Muscle of leg (tissue), 11 donors: ENCODE measurements around the gene PTEN. TPM values are rescaled to one million over a fixed set of nuclear protein-coding genes. Genes with fewer than 3 reads are reported as not detected.
"Not testable (repeated sequence)": the region's sequence is repeated elsewhere in the genome, so short reads cannot be mapped to it uniquely, and the experiment has no call there.

ENCODE experiments used
- DNase-seq: peaks from one replicate; pipeline ENCODE4 v3.0.0; 2013
- H3K27ac ChIP-seq: one replicate; pipeline ENCODE4 v1.5.1; 2013; ENCODE audit warnings: mild to moderate bottlenecking, low read length, control low read depth
- H3K27me3 ChIP-seq: one replicate; pipeline ENCODE4 v1.6.1; 2013; ENCODE audit warnings: low read length; ENCODE audit not compliant: control insufficient read depth, insufficient read depth
- H3K36me3 ChIP-seq: one replicate; pipeline ENCODE4 v1.6.1; 2013; ENCODE audit warnings: low read length; ENCODE audit not compliant: control insufficient read depth, insufficient read depth
- H3K4me1 ChIP-seq: one replicate; pipeline ENCODE4 v1.6.1; 2013; ENCODE audit warnings: low read length; ENCODE audit not compliant: control insufficient read depth, insufficient read depth
- H3K4me3 ChIP-seq: one replicate; pipeline ENCODE4 v1.5.1; 2013; ENCODE audit warnings: low read length, control low read depth
- H3K9me3 ChIP-seq: replicated peaks from 2 replicates; pipeline ENCODE4 v1.6.1; 2013; ENCODE audit warnings: low read depth, low read length; ENCODE audit not compliant: control insufficient read depth
- WGBS: methylation state at CpG from one replicate; pipeline ENCODE4 v1.1.5; 2013; ENCODE audit warnings: missing lambda C conversion rate; ENCODE audit not compliant: insufficient coverage; 5-methylcytosine and 5-hydroxymethylcytosine counted together
- polyA plus RNA-seq, 8 donors: library from polyadenylated mRNA; unstranded; fragments of 120-200 nt; gene quantifications; one replicate each; pipeline versions ENCODE4 v1.2.1 to v1.2.3, GENCODE V29; 2013; ENCODE audit warnings: inconsistent platforms in 1 of 8, low replicate concordance in 1 of 8; ENCODE audit not compliant: insufficient read length in 8 of 8, insufficient read depth in 1 of 8
- total RNA-seq: library from RNA; stranded (reverse); fragments of 120-200 nt; gene quantifications from one replicate; pipeline ENCODE4 v1.2.4, GENCODE V29; 2013

PTEN gene
- total and polyA plus RNA-seq, 9 donors: 34.3 to 81.7 (median 42.6) TPM

DNA sequence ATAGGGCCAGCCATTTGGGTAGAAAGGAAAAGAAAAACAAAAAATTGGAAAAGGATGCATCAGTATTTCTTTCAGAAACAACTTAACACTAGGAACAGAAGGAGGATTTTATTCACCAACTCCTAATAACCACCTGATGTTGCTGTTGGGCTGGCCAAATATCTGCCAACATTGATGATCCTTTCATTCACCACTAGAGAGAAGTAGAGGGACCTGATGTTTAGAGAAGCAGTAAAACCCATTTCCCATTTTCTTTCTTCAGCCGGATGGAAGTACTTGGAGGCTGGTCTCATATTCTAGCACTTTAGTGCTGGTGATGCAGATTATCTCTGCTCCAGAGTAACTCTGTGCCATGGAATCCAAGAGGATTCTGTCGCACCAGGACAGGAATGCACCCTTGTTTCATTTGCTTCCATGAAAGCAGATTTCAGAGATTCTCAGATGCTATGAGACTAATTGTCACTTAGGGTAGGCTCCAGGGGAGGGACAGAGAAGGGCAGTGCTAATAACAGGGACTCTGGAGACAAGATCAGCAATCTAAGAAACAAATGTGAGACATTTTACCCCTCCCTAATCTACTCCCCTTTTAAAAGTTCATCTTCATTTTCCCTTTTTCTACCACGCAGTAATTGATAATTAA is 3.1 kb upstream of the PTEN start:
- WGBS: 29% methylated on average over 1 of the region's 3 CpGs
- DNase-seq: peak; percentile 82
- no peaks in the 10 kb centered on the region for H3K36me3 ChIP-seq
- H3K27ac ChIP-seq: no peak overlapping the region
- H3K27me3 ChIP-seq: no peaks in the 10 kb centered on the region
- no peaks in the 10 kb centered on the region for H3K9me3 ChIP-seq
- peaks cover 7% of the 10 kb centered on the region for H3K4me1 ChIP-seq
- H3K4me3 ChIP-seq: no peak overlapping the region

DNA sequence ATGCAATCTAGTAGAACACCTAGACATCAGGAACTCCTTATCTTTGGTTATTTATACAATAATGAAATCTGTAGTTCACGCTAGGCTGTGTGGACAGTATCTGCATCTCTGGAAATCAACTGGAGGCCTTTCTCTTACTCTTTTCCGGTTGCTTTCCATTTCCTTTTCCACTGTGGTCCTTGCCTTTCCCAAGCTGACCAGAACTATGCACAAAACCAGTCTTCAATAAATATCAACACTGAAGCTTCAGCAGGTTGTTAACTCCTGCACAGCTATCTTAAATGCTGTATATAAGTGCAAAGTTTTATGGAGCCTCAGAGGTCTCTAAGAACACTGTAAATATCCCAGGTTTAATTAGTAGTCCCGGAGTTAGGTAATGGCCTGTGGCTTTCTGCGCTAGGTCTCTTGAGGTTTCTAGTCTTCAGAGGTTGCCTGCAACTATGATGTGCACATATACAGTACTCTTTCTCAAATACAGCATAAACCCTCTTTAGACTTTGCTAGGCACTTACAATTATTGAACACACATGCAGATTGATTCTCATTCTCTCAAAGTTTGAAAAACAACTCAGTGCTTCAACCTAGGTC is 2.5 kb upstream of the PTEN start:
- WGBS: 20% methylated on average over 1 of the region's 4 CpGs
- DNase-seq: no peak
- no peaks in the 10 kb centered on the region for H3K9me3 ChIP-seq
- H3K36me3 ChIP-seq: no peaks in the 10 kb centered on the region
- H3K4me3 ChIP-seq: no peak overlapping the region
- peaks cover 7% of the 10 kb centered on the region for H3K4me1 ChIP-seq
- no peak overlapping the region for H3K27ac ChIP-seq
- no peaks in the 10 kb centered on the region for H3K27me3 ChIP-seq

DNA sequence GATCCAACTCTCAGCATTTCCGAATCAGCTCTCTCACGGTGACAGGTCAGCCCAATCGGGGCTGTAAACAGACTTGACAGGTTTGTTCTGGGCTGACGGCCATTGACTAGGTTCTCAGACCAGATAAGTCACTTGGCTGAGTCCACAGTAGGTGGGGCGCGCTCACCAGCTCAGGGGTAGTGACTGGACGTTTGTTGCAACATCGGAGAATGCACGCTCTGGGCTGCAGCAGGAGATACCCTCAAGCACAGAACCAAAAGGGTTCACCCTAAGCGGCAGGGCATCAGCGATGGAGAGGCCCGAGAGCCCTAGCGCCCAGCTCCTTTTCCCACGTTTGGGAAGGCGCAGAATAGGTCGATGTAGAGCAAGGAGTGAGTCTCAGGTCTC is 1.9 kb upstream of the PTEN start:
- DNase-seq: peak; percentile 65
- H3K4me1 ChIP-seq: peaks cover 7% of the 10 kb centered on the region
- 5% methylated on average over 16 of the region's 16 CpGs for WGBS

DNA sequence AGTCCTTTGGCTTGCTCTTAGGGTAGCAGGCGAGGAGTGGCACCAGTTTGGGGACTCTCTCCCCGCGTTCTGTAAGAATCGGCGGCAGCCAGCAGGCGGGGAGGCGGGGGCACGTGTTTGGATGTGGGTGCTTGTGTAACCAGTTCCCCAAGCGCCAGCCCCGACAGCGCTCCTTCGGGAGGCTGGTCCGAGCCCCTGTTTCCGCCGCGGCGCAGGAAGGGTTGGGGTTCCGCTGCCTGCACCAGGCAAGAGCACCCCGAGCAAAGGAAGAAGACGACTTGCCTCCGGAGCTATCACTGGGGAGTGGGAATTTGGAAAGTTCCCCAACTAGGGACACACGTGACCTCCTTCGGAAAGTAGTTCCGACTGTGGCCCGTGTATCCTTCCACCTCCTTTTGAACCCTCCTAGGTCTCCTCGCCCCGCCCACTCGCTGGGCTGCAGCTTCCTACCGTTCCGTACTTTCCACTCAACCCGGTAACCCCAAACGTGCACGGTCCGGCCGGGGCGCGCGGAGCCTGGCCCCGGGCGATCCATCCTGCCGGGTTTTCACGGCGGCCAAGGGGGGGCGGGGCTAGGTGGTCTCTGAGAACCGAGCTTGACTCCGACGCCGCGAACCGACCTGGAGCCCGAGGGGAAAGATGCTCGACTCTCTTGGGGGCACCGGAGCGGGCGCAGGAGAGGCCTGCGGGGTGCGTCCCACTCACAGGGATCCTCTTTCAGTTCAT is 1.3 kb upstream of the PTEN start:
- no peaks in the 10 kb centered on the region for H3K27me3 ChIP-seq
- no peaks in the 10 kb centered on the region for H3K36me3 ChIP-seq
- no peaks in the 10 kb centered on the region for H3K9me3 ChIP-seq
- peaks cover 7% of the 10 kb centered on the region for H3K4me1 ChIP-seq
- DNase-seq: peak; percentile 99
- H3K27ac ChIP-seq: peak overlapping the region; percentile 96
- under 1% methylated on average over 51 of the region's 57 CpGs for WGBS
- H3K4me3 ChIP-seq: peak overlapping the region; percentile 92

More for the DNA sequence above, 1.9 kb upstream of the PTEN start:
- peak overlapping the region; percentile 96 for H3K27ac ChIP-seq
- peak overlapping the region; percentile 92 for H3K4me3 ChIP-seq
- no peaks in the 10 kb centered on the region for H3K36me3 ChIP-seq
- H3K27me3 ChIP-seq: no peaks in the 10 kb centered on the region
- no peaks in the 10 kb centered on the region for H3K9me3 ChIP-seq

DNA sequence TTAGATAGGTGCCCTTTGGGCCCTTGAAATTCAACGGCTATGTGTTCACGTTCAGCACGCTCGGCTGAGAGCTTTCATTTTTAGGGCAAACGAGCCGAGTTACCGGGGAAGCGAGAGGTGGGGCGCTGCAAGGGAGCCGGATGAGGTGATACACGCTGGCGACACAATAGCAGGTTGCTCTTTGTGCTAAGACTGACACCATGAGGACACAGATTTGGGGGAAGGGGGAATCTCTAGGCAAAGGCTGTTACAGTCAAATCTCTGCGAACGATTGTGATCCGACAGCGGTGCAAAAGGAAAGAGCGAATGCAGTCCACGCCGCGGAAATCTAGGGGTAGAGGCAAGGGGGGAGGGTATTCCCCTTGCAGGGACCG is 759 bp upstream of the PTEN start:
- peak overlapping the region; percentile 96 for H3K27ac ChIP-seq
- no peak for DNase-seq
- H3K27me3 ChIP-seq: no peaks in the 10 kb centered on the region
- peak overlapping the region; percentile 92 for H3K4me3 ChIP-seq
- WGBS: 0% methylated on average over 17 of the region's 21 CpGs
- H3K4me1 ChIP-seq: peaks cover 7% of the 10 kb centered on the region
- no peaks in the 10 kb centered on the region for H3K9me3 ChIP-seq
- no peaks in the 10 kb centered on the region for H3K36me3 ChIP-seq

DNA sequence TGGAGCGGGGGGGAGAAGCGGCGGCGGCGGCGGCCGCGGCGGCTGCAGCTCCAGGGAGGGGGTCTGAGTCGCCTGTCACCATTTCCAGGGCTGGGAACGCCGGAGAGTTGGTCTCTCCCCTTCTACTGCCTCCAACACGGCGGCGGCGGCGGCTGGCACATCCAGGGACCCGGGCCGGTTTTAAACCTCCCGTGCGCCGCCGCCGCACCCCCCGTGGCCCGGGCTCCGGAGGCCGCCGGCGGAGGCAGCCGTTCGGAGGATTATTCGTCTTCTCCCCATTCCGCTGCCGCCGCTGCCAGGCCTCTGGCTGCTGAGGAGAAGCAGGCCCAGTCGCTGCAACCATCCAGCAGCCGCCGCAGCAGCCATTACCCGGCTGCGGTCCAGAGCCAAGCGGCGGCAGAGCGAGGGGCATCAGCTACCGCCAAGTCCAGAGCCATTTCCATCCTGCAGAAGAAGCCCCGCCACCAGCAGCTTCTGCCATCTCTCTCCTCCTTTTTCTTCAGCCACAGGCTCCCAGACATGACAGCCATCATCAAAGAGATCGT is 598 bp downstream of the PTEN start:
- Histone ChIP-seq H3K27ac (peak overlapping the region; percentile 96), H3K4me3 (peak overlapping the region; percentile 92)
- not testable (repeated sequence) for H3K9me3 ChIP-seq, H3K36me3 ChIP-seq, H3K27me3 ChIP-seq, H3K4me1 ChIP-seq
- peak; percentile 51 for DNase-seq
- under 1% methylated on average over 44 of the region's 47 CpGs for WGBS

DNA sequence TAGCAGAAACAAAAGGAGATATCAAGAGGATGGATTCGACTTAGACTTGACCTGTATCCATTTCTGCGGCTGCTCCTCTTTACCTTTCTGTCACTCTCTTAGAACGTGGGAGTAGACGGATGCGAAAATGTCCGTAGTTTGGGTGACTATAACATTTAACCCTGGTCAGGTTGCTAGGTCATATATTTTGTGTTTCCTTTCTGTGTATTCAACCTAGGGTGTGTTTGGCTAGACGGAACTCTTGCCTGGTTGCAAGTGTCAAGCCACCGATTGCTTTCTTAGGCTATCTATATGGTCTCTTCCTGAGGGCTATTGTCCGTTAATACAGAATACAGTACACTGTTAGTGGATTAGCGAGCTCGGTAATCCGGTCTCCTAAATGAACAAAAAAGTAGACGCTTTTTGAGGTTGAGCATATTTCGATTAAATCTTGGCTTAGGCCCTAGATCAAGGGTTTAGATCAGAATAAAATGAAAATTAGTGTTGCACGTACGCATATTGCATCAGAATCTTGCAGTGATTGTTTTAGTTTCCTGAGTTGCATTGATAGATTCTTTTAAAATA is 1.2 kb downstream of the PTEN start:
- WGBS: 0% methylated on average over 5 of the region's 16 CpGs
- H3K27ac ChIP-seq: peak overlapping the region; percentile 96
- DNase-seq: peak; percentile 42
- H3K9me3 ChIP-seq: no peaks in the 10 kb centered on the region
- peaks cover 7% of the 10 kb centered on the region for H3K4me1 ChIP-seq
- no peaks in the 10 kb centered on the region for H3K27me3 ChIP-seq
- peak overlapping the region; percentile 92 for H3K4me3 ChIP-seq
- no peaks in the 10 kb centered on the region for H3K36me3 ChIP-seq

DNA sequence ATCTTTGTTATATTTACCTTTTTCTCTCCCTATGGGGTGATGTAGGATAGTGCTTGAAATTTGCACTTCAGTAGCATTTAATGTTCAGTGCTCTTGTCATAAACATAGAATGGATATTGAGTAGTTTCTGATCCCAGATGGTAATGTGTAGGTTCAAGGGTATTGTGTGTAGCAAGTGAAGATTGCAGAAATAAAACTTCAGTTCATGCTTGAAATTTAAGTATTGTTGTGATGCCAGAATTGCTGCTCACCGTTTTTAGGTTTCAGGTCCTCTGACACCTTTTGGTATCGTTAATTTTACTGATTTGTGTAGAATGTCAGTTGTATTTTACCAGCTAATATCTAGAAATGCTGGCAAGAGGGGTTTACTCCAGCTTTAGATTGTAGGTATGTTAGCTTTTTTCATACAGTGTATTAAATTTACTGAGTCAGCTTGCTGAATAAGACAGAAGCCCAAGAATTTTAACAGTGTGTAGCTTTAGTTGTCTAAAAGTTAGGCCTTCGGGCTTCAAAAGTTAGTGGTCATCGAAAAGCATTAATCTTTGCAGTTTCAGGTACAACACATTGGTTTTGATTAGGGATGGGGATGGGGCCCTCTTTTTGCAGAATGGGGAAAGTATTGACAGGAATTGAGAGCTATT is 1.9 kb downstream of the PTEN start:
- Histone ChIP-seq H3K4me3 (peak overlapping the region; percentile 92), H3K9me3 (no peaks in the 10 kb centered on the region), H3K27ac (peak overlapping the region; percentile 96), H3K36me3 (no peaks in the 10 kb centered on the region), H3K27me3 (no peaks in the 10 kb centered on the region), H3K4me1 (peaks cover 7% of the 10 kb centered on the region)
- WGBS: 4% methylated on average over 2 of the region's 4 CpGs
- peak; percentile 20 for DNase-seq

DNA sequence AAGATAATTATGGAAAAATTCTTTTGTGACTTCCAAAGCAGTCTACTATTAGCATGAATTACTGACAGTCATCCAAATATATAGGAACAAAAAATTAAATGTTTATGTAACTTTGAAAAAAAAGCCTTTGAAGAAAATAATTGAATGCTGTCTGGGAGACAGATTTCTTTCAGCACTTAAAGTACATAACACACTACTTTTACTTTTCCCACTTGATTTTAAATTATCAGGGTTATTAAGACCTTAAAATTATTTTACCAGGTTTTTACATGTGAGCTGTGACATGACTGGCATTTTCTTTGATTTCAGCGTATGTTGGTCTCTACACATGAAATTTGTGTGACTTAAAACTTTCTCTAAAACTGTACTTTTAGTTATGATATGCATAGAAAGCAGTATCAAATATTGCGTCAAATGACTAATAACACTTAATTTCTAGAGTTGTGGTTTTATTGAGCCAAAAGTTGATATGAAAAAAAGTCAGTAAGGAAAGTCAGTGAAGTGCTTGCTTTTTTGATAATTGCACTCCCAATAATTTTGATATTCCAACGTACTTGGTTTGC is 3.1 kb downstream of the PTEN start:
- Histone ChIP-seq H3K4me3 (peak overlapping the region; percentile 92), H3K4me1 (peaks cover 5% of the 10 kb centered on the region), H3K27me3 (no peaks in the 10 kb centered on the region), H3K36me3 (peaks cover under 1% of the 10 kb centered on the region), H3K9me3 (no peaks in the 10 kb centered on the region), H3K27ac (peak overlapping the region; percentile 21)
- peak; percentile 23 for DNase-seq
- WGBS: no CpG with 5 or more reads among the region's 3 CpGs
